ENCODE results near the gene ASB14.

- TF ChIP-seq, protein P1, sequence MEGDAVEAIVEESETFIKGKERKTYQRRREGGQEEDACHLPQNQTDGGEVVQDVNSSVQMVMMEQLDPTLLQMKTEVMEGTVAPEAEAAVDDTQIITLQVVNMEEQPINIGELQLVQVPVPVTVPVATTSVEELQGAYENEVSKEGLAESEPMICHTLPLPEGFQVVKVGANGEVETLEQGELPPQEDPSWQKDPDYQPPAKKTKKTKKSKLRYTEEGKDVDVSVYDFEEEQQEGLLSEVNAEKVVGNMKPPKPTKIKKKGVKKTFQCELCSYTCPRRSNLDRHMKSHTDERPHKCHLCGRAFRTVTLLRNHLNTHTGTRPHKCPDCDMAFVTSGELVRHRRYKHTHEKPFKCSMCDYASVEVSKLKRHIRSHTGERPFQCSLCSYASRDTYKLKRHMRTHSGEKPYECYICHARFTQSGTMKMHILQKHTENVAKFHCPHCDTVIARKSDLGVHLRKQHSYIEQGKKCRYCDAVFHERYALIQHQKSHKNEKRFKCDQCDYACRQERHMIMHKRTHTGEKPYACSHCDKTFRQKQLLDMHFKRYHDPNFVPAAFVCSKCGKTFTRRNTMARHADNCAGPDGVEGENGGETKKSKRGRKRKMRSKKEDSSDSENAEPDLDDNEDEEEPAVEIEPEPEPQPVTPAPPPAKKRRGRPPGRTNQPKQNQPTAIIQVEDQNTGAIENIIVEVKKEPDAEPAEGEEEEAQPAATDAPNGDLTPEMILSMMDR (IDR thresholded peaks at IDR 0.05; ENCODE audit: low read depth, low read length, missing input control) = no peak
- TF ChIP-seq RAD21 (IDR thresholded peaks at IDR 0.05) = no peak
- TF ChIP-seq ATF3 (IDR thresholded peaks at IDR 0.05) = no peak
- no peak for TF ChIP-seq REST (IDR thresholded peaks at IDR 0.05)
These were observed 31.4 kb downstream of the ASB14 start for GRCh38 chr3:57261119-57261518.
